ENCODE measurements around the gene ATP6V0B.

Gene ATP6V0B

GRCh38 chr1:43974443-43975248 lies at the start of gene ATP6V0B:
Gene ATP6V0B, plus strand, starts transcription at chr1:43974960. Its CDS starts 81 bp downstream, at chr1:43975041.
- DNase-seq (ENCODE audit: low read depth): peak; percentile 95

DNA sequence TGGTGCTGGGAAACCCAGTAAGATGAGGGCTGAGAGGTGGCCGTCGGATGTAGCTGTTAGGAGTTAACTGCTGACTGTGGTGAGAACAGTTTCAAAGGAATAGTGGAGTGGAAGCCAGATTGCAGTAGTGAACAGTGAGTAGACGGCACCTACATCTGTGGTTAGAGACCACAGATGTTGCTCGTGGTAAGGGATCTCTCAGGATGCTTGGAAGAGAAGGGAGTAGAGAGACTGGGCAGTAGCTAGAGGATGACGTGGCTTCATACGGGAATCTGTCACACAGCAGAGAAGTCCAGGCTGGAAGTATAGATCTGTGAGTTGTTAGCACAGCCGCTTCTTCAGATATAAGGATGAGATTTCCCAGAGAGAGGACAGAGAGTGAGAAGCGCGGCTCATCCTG lies 48.9 kb upstream of the ATP6V0B start:
- DNase-seq (ENCODE audit: low read depth): no peak

DNA sequence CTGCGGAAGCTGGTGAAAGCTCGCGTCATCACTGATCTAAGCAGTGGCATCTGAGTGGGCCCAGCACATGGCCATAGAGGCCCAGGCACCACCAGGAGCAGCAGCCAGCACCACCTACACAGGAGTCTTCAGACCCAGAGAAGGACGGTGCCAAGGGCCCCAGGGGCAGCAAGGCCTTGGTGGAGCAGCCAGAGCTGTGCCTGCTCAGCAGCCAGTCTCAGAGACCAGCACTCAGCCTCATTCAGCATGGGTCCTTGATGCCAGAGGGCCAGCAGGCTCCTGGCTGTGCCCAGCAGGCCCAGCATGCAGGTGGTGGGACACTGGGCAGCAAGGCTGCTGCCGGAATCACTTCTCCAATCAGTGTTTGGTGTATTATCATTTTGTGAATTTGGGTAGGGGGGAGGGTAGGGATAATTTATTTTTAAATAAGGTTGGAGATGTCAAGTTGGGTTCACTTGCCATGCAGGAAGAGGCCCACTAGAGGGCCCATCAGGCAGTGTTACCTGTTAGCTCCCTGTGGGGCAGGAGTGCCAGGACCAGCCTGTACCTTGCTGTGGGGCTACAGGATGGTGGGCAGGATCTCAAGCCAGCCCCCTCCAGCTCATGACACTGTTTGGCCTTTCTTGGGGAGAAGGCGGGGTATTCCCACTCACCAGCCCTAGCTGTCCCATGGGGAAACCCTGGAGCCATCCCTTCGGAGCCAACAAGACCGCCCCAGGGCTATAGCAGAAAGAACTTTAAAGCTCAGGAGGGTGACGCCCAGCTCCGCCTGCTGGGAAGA lies 44.4 kb upstream of the ATP6V0B start:
- no peak for DNase-seq (ENCODE audit: low read depth)

GRCh38 chr1:43930949-43931275 lies 43.8 kb upstream of the ATP6V0B start:
- DNase-seq (ENCODE audit: low read depth): no peak

- DNase-seq (ENCODE audit: low read depth): no peak
Observed at GRCh38 chr1:43931711-43932660, 42.8 kb upstream of the ATP6V0B start.

DNA sequence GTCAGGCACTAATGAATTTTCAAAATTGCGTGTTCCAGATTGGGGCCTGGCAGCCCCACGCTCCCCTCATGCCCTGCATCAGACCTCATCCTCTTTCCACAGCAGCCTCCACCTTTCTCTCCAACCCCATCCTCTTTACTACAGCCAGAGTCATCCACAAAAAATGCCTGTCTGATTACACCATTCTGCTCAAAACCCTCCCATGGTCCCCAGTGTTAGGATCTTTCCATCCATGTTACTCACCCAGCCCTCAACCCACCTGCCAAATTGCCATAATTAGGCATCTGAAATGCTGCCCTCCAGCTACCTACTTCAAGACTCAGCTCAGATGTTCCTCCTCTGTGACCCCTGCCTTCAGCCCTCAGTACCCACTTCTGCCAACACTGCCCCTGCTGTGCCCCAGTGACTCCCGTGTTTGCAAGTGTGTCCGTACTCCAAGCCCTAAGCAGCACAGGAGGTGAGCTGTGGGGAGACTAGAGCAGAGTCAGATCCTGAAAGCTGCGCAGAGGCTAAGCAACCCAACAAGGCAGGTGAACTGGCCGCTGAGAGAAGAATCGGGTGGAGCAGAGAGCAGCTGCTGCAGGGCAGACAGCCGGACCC lies 41.9 kb upstream of the ATP6V0B start:
- DNase-seq (ENCODE audit: low read depth): no peak

DNA sequence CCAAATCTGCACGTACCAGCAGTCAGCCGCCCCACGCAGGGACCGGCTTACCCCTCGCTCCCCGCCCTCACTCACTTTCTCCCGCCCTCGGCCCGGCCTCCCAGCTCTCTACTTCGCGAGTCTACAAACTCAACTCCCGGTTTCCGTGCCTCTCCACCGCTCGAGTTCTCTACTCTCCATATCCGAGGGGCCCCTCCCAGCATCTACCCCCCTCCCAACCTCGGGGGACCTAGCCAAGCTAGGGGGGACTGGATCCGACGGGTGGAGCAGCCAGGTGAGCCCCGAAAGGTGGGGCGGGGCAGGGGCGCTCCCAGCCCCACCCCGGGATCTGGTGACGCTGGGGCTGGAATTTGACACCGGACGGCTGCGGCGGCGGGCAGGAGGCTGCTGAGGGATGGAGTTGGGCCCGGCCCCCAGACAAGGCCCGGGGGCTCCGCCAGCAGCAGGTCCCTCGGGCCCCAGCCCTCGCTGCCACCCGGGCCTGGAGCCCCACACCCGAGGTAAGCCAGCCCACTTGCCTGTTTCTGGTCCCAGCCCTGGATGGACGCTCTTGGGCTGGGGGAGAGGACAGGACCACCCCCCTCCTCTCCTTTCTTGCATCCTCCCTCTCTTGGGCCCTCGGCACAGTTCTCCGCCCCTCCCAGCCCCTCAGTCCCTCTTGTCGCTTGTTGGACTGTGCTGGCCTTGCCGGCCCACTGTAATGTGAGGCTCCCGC lies 41.2 kb upstream of the ATP6V0B start, which contains the start of gene ARTN:
Gene ARTN (plus strand): TSS at position 416 of the 715 bp plus-strand sequence. CDS start 1,856 bp downstream, outside the sequence.
- DNase-seq (ENCODE audit: low read depth): no peak

DNA sequence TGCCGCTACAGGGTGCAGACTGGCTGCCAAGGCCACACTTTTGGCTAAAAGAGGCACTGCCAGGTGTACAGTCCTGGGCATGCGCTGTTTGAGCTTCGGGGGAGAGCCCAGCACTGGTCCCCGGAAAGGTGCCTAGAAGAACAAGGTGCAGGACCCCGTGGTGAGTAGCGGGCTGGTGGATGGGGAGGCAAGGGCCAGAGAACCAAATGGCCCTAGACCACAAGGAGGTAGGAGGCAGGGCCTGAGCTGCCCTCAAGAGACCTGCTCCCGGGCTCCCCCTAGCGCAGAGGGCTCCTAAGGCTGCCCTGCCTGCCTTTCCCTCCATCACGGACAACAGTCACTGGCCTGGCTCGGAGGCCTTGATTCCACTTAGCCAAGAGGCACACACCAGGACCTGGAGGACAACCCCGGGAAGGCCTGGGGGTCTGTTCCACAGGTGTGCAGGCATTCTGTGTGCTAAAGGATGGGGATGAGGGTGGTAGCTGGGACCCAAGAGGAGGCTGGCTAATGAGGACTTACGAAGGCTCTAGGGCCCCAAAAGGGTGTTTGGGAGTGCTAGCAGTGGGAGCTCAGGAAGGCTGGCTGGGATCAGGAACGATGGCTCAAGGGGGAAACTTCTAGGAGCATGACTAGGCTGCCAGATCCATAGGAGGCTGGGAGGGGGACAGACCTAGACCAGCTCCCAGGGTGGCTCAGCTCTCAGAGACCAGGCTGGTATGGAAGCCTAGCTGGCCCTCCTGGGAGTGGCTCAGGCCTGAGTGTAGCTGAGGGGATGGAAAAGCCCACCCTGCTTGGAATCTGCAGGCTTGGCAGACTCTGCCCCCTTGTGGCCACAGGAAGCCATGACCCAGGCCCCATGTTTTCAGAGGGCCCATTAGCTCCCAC lies 40.4 kb upstream of the ATP6V0B start:
- DNase-seq (ENCODE audit: low read depth): peak; percentile 52

DNA sequence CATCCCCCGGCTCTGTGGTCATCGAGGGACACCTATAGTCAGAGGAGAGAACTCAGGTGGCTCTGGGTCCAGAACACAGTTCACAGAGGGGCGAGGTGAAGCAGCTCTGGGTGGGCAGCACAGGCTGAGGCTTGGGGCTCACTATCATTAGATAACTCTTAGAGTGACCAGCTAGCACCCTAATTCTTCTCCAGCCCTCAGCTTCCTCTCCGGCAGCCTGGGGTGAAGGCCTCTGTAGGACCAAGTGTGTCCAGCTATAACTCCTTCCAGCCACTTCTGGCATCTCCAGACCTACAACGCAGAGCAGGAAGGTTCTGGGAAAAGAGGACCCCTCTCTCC lies 39.8 kb upstream of the ATP6V0B start:
- no peak for DNase-seq (ENCODE audit: low read depth)

DNA sequence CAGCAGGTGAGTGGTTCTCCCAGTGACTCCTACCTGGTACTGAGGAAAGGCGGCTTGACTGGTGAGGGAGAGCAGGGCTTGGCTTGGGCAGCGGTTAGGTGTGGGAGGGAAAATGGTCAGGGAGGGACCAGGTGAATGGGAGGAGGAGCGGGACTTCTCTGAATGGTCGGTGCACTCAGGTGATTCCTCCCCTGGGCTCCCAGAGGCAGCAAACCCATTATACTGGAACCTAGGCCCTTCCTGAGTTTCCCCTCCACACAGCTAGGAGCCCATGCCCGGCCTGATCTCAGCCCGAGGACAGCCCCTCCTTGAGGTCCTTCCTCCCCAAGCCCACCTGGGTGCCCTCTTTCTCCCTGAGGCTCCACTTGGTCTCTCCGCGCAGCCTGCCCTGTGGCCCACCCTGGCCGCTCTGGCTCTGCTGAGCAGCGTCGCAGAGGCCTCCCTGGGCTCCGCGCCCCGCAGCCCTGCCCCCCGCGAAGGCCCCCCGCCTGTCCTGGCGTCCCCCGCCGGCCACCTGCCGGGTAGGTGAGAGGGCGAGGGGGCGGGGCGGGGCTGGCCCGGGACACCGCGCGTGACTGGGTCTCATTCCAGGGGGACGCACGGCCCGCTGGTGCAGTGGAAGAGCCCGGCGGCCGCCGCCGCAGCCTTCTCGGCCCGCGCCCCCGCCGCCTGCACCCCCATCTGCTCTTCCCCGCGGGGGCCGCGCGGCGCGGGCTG lies 38.9 kb upstream of the ATP6V0B start:
- DNase-seq (ENCODE audit: low read depth): no peak

GRCh38 chr1:43936431-43937151 lies 38.2 kb upstream of the ATP6V0B start:
- DNase-seq (ENCODE audit: low read depth): no peak

GRCh38 chr1:43937179-43937865 lies 37.4 kb upstream of the ATP6V0B start:
- DNase-seq (ENCODE audit: low read depth): no peak

DNA sequence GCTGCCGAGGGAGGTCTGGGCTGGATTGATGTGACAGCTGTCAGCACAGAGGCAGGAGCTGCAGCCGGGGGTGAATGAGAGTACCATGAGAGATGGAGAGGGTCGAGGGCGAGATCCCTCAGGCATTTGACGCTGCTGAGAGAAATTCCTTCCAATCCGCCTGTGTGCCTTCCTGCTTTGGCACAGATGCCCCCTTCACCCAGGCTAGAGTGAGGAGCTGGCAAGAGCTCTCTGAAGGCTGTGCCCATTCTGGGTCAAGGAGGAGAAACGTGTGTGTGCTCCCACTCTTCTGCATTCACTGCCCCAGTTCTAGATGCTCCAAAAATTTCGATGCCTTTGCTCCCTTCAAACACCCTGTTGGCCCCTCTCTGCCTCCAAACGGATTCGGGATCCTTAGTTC lies 36.4 kb upstream of the ATP6V0B start:
- no peak for DNase-seq (ENCODE audit: low read depth)

DNA sequence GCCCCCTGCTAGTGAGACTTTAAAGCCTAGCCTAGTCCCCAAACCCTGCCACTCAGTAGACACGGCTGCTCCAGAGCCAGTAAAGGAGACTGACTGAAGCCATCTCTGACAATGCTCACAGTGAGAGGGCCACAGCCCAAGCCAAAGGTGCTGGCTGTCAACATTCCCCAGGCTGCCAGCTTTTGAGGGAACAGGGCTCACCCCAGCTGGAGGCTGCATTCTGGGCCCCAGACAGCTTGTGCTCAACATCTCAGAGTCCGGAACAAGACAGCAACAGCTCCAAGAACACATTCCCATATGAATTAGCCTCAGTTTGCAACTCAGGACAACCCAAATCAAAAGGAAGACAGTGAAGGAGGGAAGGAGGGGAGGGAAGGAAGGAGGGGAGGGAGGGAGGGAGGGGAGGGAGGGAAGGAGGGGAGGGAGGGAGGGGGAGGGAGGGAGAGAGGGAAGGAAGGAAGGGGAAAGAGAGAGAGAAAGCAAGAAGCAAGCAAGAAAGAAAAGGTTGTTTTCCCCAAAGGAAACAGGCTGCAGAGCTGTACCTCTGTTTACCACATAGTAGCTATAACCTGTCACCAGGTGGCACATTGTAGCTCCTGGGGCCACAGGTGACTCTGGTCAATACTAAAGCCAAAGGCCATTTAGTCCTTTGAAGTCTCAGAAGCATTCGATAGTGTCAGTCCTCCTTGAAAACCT lies 35.7 kb upstream of the ATP6V0B start:
- DNase-seq (ENCODE audit: low read depth): no peak

- no peak for DNase-seq (ENCODE audit: low read depth)
Observed at GRCh38 chr1:43942411-43942810, 32.3 kb upstream of the ATP6V0B start.

- no peak for DNase-seq (ENCODE audit: low read depth)
Observed at GRCh38 chr1:43944860-43945259, 29.9 kb upstream of the ATP6V0B start.

- no peak for DNase-seq (ENCODE audit: low read depth)
Observed at GRCh38 chr1:43945674-43946235, 29.0 kb upstream of the ATP6V0B start.

All from activated T-cell treated with anti-CD3 and anti-CD28 coated beads for 48 hours (primary cell).